ENCODE measurements around the gene COL4A3.

COL4A3 gene

GRCh38 chr2:227163998-227164762 lies at the start of gene COL4A3, which contains the start of gene COL4A4:
Gene COL4A3, plus strand, starts transcription at chr2:227164624. Its CDS starts 103 bp downstream, at chr2:227164727.
Gene COL4A4, minus strand, starts transcription at chr2:227164205. Its CDS starts 16,722 bp downstream, at chr2:227147483.
- DNase-seq (ENCODE audit: low read depth) = no peak

- no peak for DNase-seq (ENCODE audit: low read depth)
These were observed 48.7 kb upstream of the COL4A3 start for GRCh38 chr2:227115761-227116160.

- DNase-seq (ENCODE audit: low read depth) = no peak
These were observed 47.4 kb upstream of the COL4A3 start for GRCh38 chr2:227117027-227117426.

GRCh38 chr2:227117852-227118251 lies 46.6 kb upstream of the COL4A3 start:
- no peak for DNase-seq (ENCODE audit: low read depth)

GRCh38 chr2:227118353-227118752 lies 46.1 kb upstream of the COL4A3 start:
- no peak for DNase-seq (ENCODE audit: low read depth)

GRCh38 chr2:227123697-227124096 lies 40.7 kb upstream of the COL4A3 start:
- no peak for DNase-seq (ENCODE audit: low read depth)

- no peak for DNase-seq (ENCODE audit: low read depth)
These were observed 39.6 kb upstream of the COL4A3 start for GRCh38 chr2:227124811-227125210.

- no peak for DNase-seq (ENCODE audit: low read depth)
These were observed 38.9 kb upstream of the COL4A3 start for GRCh38 chr2:227125506-227125905.

GRCh38 chr2:227127201-227127600 lies 37.2 kb upstream of the COL4A3 start:
- no peak for DNase-seq (ENCODE audit: low read depth)

GRCh38 chr2:227130636-227131035 lies 33.8 kb upstream of the COL4A3 start:
- no peak for DNase-seq (ENCODE audit: low read depth)

- DNase-seq (ENCODE audit: low read depth) = no peak
These were observed 31.4 kb upstream of the COL4A3 start for GRCh38 chr2:227132986-227133385.

- no peak for DNase-seq (ENCODE audit: low read depth)
These were observed 29.8 kb upstream of the COL4A3 start for GRCh38 chr2:227134591-227134990.

- no peak for DNase-seq (ENCODE audit: low read depth)
These were observed 23.1 kb upstream of the COL4A3 start for GRCh38 chr2:227141301-227141700.

- DNase-seq (ENCODE audit: low read depth) = no peak
These were observed 20.5 kb upstream of the COL4A3 start for GRCh38 chr2:227143895-227144294.

GRCh38 chr2:227146456-227146855 lies 18.0 kb upstream of the COL4A3 start:
- no peak for DNase-seq (ENCODE audit: low read depth)

GRCh38 chr2:227147023-227147422 lies 17.4 kb upstream of the COL4A3 start:
- no peak for DNase-seq (ENCODE audit: low read depth)

- no peak for DNase-seq (ENCODE audit: low read depth)
These were observed 16.3 kb upstream of the COL4A3 start for GRCh38 chr2:227148106-227148505.

- no peak for DNase-seq (ENCODE audit: low read depth)
These were observed 14.0 kb upstream of the COL4A3 start for GRCh38 chr2:227150222-227150936.

GRCh38 chr2:227152093-227152766 lies 12.2 kb upstream of the COL4A3 start:
- no peak for DNase-seq (ENCODE audit: low read depth)

- DNase-seq (ENCODE audit: low read depth) = no peak
These were observed 11.1 kb upstream of the COL4A3 start for GRCh38 chr2:227153307-227153706.

GRCh38 chr2:227153758-227154486 lies 10.5 kb upstream of the COL4A3 start:
- no peak for DNase-seq (ENCODE audit: low read depth)

All from activated T-cell treated with anti-CD3 and anti-CD28 coated beads for 24 hours (primary cell).